GM20000 (cell line): ENCODE results near the gene VWA7.
"Not testable (repeated sequence)": the region's sequence is repeated elsewhere in the genome, so short reads cannot be mapped to it uniquely, and the experiment has no call there.

ENCODE experiments used
- DNase-seq: peaks from one replicate; pipeline ENCODE4 v3.0.0; 2012; ENCODE audit warnings: low spot score
- CTCF ChIP-seq: IDR thresholded peaks from 2 replicates; pipeline ENCODE4 v1.5.1; 2012; ENCODE audit warnings: mild to moderate bottlenecking, control low read depth; ENCODE audit errors: extremely low read depth, missing control alignments

VWA7 gene

GRCh38 chr6:31799781-31800180 lies 22.7 kb upstream of the VWA7 start:
- TF ChIP-seq CTCF, result no peak
- DNase-seq, result no peak

- TF ChIP-seq CTCF, result no peak
- peak; percentile 38 for DNase-seq
Measured at GRCh38 chr6:31797588-31797987, 20.5 kb upstream of the VWA7 start.

GRCh38 chr6:31796993-31797385 lies 19.9 kb upstream of the VWA7 start:
- TF ChIP-seq CTCF, result no peak

GRCh38 chr6:31795616-31796298 lies 18.6 kb upstream of the VWA7 start, which contains the start of gene VARS1:
VARS1 (minus strand) TSS chr6:31795752; CDS start chr6:31795217, 535 bp downstream.
- DNase-seq, result peak; percentile 98
- TF ChIP-seq CTCF, result peak; percentile 98

More at GRCh38 chr6:31796993-31797385, 19.9 kb upstream of the VWA7 start:
- no peak for DNase-seq

- no peak for TF ChIP-seq CTCF
- DNase-seq, result no peak
Measured at GRCh38 chr6:31794866-31795615, 17.9 kb upstream of the VWA7 start.

GRCh38 chr6:31794294-31794865 lies 17.3 kb upstream of the VWA7 start:
- peak; percentile 34 for DNase-seq
- no peak for TF ChIP-seq CTCF

- DNase-seq, result not testable (repeated sequence)
Measured at GRCh38 chr6:31793927-31794245, 16.8 kb upstream of the VWA7 start.
